Osteoblast (primary cell): ENCODE data around the gene PRTFDC1. TPM values are rescaled to one million over a fixed set of nuclear protein-coding genes. Genes with fewer than 3 reads are reported as not detected.

ENCODE experiments used
- DNase-seq: peaks from one replicate; pipeline ENCODE4 v3.0.0; 2011; ENCODE audit warnings: low spot score, mixed read lengths; ENCODE audit not compliant: insufficient read length; ENCODE audit errors: missing footprints
- H2AFZ ChIP-seq: 2 replicates; pipeline ENCODE4 v1.6.0; 2011; ENCODE audit warnings: mild to moderate bottlenecking, low read length
- H3K27ac ChIP-seq: 2 replicates; pipeline ENCODE4 v1.5.1; 2011; ENCODE audit warnings: mild to moderate bottlenecking, low read depth, low read length, moderate library complexity
- H3K27me3 ChIP-seq: 2 replicates; pipeline ENCODE4 v1.6.0; 2012; ENCODE audit warnings: mild to moderate bottlenecking, control low read depth, inconsistent platforms, low read length, moderate library complexity; ENCODE audit not compliant: insufficient read depth
- H3K36me3 ChIP-seq: 2 replicates; pipeline ENCODE4 v1.5.1; 2011; ENCODE audit warnings: mild to moderate bottlenecking, low read length, control low read depth, moderate library complexity; ENCODE audit not compliant: insufficient read depth
- H3K4me1 ChIP-seq: 2 replicates; pipeline ENCODE4 v1.5.1; 2011; ENCODE audit warnings: mild to moderate bottlenecking, low read length, control low read depth, moderate library complexity; ENCODE audit not compliant: insufficient read depth
- H3K4me2 ChIP-seq: 2 replicates; pipeline ENCODE4 v1.6.0; 2011; ENCODE audit warnings: mild to moderate bottlenecking, low read length; ENCODE audit not compliant: insufficient read depth
- H3K4me3 ChIP-seq: fragments of 200-600 bp; sonication (generic); 3 replicates; pipeline ENCODE4 v1.5.1; 2012; ENCODE audit warnings: mild to moderate bottlenecking, low read length, inconsistent platforms; ENCODE audit not compliant: insufficient read depth
- H3K79me2 ChIP-seq: 2 replicates; pipeline ENCODE4 v1.6.0; 2012; ENCODE audit warnings: mild to moderate bottlenecking, low read length, control low read depth, inconsistent platforms; ENCODE audit not compliant: insufficient read depth
- H3K9me3 ChIP-seq: 2 replicates; pipeline ENCODE4 v1.5.1; 2011; ENCODE audit warnings: low read depth, low read length, control low read depth
- H4K20me1 ChIP-seq: 2 replicates; pipeline ENCODE4 v1.6.0; 2012; ENCODE audit warnings: mild to moderate bottlenecking, low read length, control low read depth; ENCODE audit not compliant: insufficient read depth
- total RNA-seq: library from RNA; depleted of rRNA; stranded (reverse); fragments of >200 nt; gene quantifications from 2 replicates; pipeline ENCODE4 v1.2.3, GENCODE V29; 2012
- TF ChIP-seq, protein P1 (sequence below): IDR thresholded peaks from 2 replicates; pipeline ENCODE4 v1.5.1; 2011; ENCODE audit warnings: mild to moderate bottlenecking, low read depth, low read length, moderate library complexity; ENCODE audit errors: extremely low read depth

Gene PRTFDC1
- total RNA-seq, 1 donor: 5.1 TPM

DNA sequence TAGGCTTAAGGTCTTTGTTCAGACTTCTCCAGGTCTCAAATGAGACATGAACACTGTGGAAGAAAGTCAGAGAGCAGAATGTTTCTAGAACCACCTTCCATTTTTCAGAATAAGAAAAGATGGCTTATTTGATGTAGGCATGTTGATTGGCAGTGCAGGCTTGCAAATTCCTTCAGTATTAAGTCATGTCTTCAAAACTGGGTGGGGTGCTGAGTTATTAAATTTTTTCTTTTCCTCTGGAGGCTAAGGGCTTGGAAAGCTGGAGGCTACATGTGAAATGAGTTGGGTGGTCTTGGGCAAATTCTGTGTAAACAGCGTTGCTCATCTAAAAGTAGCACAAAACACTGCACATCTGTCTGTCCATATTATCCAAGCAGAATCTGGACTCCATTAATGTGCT is 62.8 kb downstream of the PRTFDC1 start:
- Histone ChIP-seq H3K4me2 (no peak overlapping the region), H3K9me3 (no peaks in the 10 kb centered on the region), H3K79me2 (no peaks in the 10 kb centered on the region), H3K4me1 (peaks cover 28% of the 10 kb centered on the region), H3K27ac (no peak overlapping the region), H3K4me3 (no peak overlapping the region), H4K20me1 (no peaks in the 10 kb centered on the region), H2AFZ (no peak overlapping the region), H3K27me3 (no peaks in the 10 kb centered on the region), H3K36me3 (no peaks in the 10 kb centered on the region)
- TF ChIP-seq, protein P1, sequence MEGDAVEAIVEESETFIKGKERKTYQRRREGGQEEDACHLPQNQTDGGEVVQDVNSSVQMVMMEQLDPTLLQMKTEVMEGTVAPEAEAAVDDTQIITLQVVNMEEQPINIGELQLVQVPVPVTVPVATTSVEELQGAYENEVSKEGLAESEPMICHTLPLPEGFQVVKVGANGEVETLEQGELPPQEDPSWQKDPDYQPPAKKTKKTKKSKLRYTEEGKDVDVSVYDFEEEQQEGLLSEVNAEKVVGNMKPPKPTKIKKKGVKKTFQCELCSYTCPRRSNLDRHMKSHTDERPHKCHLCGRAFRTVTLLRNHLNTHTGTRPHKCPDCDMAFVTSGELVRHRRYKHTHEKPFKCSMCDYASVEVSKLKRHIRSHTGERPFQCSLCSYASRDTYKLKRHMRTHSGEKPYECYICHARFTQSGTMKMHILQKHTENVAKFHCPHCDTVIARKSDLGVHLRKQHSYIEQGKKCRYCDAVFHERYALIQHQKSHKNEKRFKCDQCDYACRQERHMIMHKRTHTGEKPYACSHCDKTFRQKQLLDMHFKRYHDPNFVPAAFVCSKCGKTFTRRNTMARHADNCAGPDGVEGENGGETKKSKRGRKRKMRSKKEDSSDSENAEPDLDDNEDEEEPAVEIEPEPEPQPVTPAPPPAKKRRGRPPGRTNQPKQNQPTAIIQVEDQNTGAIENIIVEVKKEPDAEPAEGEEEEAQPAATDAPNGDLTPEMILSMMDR: no peak
- peak; percentile 82 for DNase-seq

DNA sequence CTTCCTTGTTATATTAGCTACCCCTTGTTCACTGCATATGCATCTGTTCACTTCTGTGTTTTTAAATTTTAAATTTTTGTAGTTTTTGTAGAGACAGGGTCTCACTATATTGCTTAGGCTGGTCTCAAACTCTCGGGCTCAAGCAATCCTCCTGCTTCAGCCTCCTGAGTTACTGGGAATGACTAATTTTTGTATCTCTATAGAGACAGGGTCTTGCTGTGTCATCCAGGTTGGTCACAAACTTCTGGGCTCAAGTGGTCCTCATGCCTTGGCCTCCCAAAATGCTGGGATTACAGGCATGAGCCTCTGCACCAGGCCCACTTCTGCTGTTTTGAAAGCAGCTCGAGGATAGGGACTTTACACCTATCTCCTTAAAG is 64.6 kb downstream of the PRTFDC1 start:
- Histone ChIP-seq H3K4me1 (peaks cover 18% of the 10 kb centered on the region), H3K27me3 (no peaks in the 10 kb centered on the region), H3K79me2 (no peaks in the 10 kb centered on the region), H2AFZ (no peak overlapping the region), H3K9me3 (no peaks in the 10 kb centered on the region), H3K27ac (no peak overlapping the region), H3K4me2 (no peak overlapping the region), H3K36me3 (no peaks in the 10 kb centered on the region), H4K20me1 (no peaks in the 10 kb centered on the region), H3K4me3 (no peak overlapping the region)
- TF ChIP-seq, protein P1: no peak
- DNase-seq: no peak

DNA sequence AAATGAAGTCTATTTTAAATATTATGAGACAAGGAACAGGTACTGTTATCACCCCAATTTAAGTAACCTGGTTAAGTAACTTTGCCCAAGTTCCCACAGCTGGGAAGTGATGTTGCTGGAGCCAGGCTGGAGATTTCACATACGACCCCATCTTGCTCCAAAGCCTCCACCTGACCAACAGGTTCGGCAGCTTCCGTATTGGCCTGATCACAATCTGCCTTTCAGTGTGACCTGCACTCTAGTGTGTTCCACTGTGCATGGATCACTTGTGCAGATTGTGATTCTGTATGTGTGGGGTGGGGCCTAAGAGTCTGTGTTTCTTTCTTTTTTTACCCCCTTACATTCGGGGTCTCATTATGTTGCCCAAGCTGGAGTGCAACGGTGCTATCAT is 66.1 kb downstream of the PRTFDC1 start:
- Histone ChIP-seq H4K20me1 (no peaks in the 10 kb centered on the region), H3K4me1 (peaks cover 17% of the 10 kb centered on the region)

DNA sequence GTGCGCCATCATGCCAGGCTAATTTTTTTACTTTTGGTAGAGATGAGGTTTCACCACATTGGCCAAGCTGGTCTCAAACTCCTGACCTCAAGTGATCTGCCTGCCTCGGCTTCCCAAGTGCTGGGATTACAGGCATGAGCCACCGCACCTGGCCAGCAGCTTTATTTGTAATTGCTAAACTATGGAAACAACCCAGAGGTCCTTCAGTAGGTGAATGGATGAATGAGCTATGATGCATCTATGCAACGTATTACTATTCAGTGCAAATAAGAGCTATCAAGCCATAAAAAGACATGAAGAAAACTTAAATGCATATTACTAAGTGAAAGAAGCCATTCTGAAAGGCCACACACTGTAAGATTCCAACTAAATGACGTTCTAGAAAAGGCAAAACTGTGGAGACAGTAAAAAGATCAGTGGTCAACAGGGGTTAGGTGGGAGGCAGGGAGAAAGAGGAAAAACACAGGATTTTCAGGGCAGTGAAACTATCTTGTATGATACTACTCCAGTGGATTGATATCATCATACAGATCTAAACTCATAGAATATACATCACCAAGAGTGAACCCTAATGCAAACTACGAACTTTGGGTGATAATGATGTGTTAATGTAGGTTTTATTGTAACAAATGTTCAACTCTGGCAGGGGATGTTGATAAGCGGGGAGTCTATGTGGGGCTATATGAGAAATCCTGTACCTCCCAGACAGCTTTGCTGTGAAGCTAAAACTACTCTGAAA is 66.7 kb downstream of the PRTFDC1 start:
- Histone ChIP-seq H4K20me1 (no peaks in the 10 kb centered on the region), H3K27ac (no peak overlapping the region), H2AFZ (no peak overlapping the region), H3K27me3 (no peaks in the 10 kb centered on the region), H3K4me1 (peaks cover 17% of the 10 kb centered on the region), H3K9me3 (no peaks in the 10 kb centered on the region), H3K4me2 (no peak overlapping the region), H3K4me3 (no peak overlapping the region), H3K79me2 (no peaks in the 10 kb centered on the region), H3K36me3 (no peaks in the 10 kb centered on the region)
- DNase-seq: no peak
- TF ChIP-seq, protein P1: no peak

More for the DNA sequence above, 66.1 kb downstream of the PRTFDC1 start:
- Histone ChIP-seq H2AFZ (no peak overlapping the region), H3K27ac (no peak overlapping the region), H3K4me2 (no peak overlapping the region), H3K79me2 (no peaks in the 10 kb centered on the region), H3K9me3 (no peaks in the 10 kb centered on the region), H3K4me3 (no peak overlapping the region), H3K27me3 (no peaks in the 10 kb centered on the region), H3K36me3 (no peaks in the 10 kb centered on the region)
- peak; percentile 23 for DNase-seq
- TF ChIP-seq, protein P1: no peak
